Left renal pelvis (tissue), 4 donors: ENCODE results near the gene SLC12A5. TPM values are rescaled to one million over a fixed set of nuclear protein-coding genes. Genes with fewer than 3 reads are reported as not detected.
"Not testable (repeated sequence)": the region's sequence is repeated elsewhere in the genome, so short reads cannot be mapped to it uniquely, and the experiment has no call there.

Experiments
- DNase-seq, 4 donors: peaks; one replicate each; pipeline ENCODE4 v3.0.0-alpha.2; 2013; ENCODE audit warnings: low read depth in 4 of 4, low spot score in 3 of 4
- polyA plus RNA-seq, 4 donors: library from polyadenylated mRNA; unstranded; fragments of 120-200 nt; gene quantifications; one replicate each; pipeline ENCODE4 v1.2.1, GENCODE V29; 2013; ENCODE audit not compliant: insufficient read length in 4 of 4

SLC12A5 gene
- polyA plus RNA-seq, result 1 to 10 TPM in 2 of 4 donors, under 1 TPM in 2; 0.85 to 2.3 (median 1.5) TPM

GRCh38 chr20:46028772-46029371 is at the start of gene SLC12A5:
Gene SLC12A5, plus strand, starts transcription at chr20:46029215. Its CDS starts 130 bp downstream, at chr20:46029345.
- DNase-seq, result no peak

DNA sequence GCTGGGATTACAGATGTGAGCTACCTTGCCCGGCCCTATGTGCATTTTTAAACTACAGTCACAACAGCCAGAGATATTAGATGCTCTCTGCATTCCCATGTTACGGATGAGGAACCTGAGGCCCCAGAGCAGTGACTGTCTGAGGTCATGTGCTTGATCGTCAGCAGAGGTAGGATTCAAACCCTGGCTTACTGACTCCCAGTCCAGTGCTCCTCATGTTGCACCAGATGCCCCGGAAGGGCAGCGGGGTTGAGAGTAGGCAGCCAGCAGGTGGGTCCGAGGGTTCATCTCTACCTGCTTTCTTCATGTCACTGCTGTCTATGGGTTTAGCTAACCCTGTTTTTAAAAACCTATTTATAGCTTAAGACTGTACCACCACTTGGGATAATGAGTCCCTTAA is 47.8 kb upstream of the SLC12A5 start:
- no peak for DNase-seq

GRCh38 chr20:45983279-45983743 is 45.7 kb upstream of the SLC12A5 start:
- DNase-seq, result no peak

DNA sequence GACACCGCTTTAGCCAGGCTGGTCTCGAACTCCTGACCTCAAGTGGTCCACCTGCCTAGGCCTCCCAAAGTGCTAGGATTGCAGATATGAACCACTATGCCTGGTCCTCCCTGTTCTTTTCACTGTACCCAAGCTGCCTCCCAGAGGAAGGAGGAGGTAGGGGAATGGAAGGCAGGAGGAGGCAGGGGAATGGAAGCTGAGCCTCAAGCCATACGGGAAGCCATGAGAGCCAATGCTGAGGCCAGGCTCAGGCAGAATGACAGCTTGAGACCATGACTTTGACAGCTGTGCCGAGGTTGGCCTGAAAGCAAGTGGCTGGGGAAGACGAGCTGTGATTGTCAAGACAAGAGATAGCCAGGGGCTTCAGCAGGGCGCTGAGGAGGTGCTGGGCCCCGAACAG is 43.4 kb upstream of the SLC12A5 start:
- DNase-seq, result no peak

- no peak for DNase-seq
Measured at GRCh38 chr20:45987108-45987780, 41.8 kb upstream of the SLC12A5 start.

GRCh38 chr20:45988830-45989229 is 40.2 kb upstream of the SLC12A5 start:
- not testable (repeated sequence) for DNase-seq

GRCh38 chr20:45991616-45992015 is 37.4 kb upstream of the SLC12A5 start:
- DNase-seq, result no peak

GRCh38 chr20:45993197-45993951 is 35.6 kb upstream of the SLC12A5 start:
- DNase-seq, result no peak

DNA sequence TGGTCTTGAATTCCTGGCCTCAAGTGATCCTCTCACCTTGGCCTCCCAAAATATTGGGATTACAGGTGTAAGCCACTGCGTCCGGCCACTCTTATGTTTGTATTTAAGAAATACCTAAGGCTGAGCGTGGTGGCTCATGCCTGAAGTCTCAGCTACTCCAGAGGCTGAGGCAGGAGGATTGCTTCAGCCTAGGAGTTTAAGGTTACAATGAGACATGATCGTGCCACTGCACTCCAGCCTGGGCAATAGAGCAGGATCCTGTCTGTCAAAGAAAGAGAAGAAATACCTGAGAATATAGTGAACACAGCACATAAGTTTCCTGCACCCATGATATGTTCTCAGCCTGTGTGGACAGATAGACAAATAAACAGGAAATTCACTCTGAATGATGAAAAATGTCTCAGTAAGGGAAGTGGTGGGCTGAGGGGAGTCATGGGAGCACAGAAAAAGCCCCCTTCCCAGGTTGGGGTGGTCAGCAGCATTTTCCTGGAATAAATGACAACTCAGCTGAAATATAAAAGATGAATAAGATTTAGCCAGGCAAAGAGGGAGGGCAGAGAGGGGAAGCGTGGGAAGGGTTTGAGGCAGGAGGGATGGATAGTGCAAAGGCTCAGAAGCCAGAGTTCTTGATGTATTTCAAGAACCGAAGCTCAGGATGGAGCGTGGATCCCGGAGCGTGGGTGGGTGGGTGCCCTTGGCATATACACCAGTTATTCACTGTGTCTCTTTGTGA is 34.1 kb upstream of the SLC12A5 start:
- DNase-seq, result no peak

- not testable (repeated sequence) for DNase-seq
Measured at GRCh38 chr20:45995495-45996097, 33.4 kb upstream of the SLC12A5 start.

- DNase-seq, result no peak
Measured at GRCh38 chr20:45997187-45997586, 31.8 kb upstream of the SLC12A5 start.

GRCh38 chr20:45998337-45998736 is 30.7 kb upstream of the SLC12A5 start:
- no peak for DNase-seq

GRCh38 chr20:45998761-45999160 is 30.3 kb upstream of the SLC12A5 start:
- DNase-seq, result no peak

DNA sequence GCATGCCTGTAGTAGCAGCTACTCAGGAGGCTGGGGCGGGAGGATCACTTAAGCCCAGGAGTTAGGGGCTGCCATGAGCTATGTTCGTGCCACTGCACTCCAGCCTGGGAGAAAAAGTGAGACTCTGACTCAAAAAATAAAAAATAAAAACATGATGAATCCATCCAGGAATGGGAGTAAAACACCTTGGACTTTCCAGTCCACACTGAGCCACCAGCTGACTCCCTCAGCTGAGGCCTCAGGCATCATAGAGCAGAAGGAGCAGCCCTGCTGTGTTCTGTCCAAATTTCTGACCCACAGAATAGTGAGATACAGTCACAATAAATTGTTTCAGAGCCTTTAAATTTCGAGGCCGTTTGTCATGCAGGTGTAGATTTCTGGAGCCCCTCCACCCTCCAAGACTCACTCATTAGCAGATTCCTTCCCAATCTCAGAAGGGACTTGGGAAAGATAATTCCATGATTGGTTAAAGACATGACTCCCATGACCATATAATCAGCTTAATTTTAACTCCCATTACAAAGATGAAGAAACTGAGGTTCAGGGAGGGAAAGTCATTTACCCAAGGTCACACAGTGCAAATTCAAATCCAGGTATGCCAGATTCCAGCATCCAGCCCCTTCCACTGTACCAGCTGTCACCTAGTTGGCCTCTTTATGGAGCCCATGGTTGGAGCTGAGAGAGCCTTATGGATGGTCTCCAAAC is 29.3 kb upstream of the SLC12A5 start:
- DNase-seq, result no peak

GRCh38 chr20:46000262-46000996 is 28.6 kb upstream of the SLC12A5 start:
- no peak for DNase-seq

- DNase-seq, result no peak
Measured at GRCh38 chr20:46001498-46001897, 27.5 kb upstream of the SLC12A5 start.

DNA sequence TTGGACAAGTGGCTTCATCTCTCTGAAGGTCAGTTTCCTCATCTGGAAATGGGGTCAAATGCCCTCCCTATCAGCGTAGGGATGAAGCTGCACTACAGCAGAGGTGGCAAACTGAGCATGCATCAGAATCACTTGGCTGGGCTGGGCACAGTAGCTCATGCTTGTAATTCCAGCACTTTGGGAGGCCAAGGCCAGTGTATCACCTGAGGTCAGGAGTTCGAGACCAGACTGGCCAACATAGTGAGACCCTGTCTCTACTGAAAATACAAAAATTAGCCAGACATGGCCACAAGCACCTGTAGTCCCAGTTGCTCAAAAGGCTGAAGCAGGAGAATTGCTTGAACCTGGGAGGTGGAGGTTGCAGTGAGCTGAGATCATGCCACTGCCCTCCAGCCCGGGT is 27.0 kb upstream of the SLC12A5 start:
- DNase-seq, result no peak

GRCh38 chr20:46004187-46004586 is 24.8 kb upstream of the SLC12A5 start:
- no peak for DNase-seq

- no peak for DNase-seq
Measured at GRCh38 chr20:46004889-46005473, 24.0 kb upstream of the SLC12A5 start.
